Measurements from ENCODE around the gene DIPK2B. TPM values are rescaled to one million over a fixed set of nuclear protein-coding genes. Genes with fewer than 3 reads are reported as not detected.
A peak's percentile ranks its signal among the peaks of the same experiment; 100 is the strongest.

Gene DIPK2B
- 7.1 TPM for total RNA-seq

GRCh38 chrX:45200741-45201234 lies at the start of gene DIPK2B:
DIPK2B (minus strand) TSS chrX:45200876; CDS start chrX:45200826, 50 bp downstream.
- DNase-seq (ENCODE audit: low spot score), result no peak

GRCh38 chrX:45240301-45240700 lies 39.6 kb upstream of the DIPK2B start:
- DNase-seq (ENCODE audit: low spot score), result no peak

- DNase-seq (ENCODE audit: low spot score), result no peak
Measured at GRCh38 chrX:45238489-45238888, 37.8 kb upstream of the DIPK2B start.

- DNase-seq (ENCODE audit: low spot score), result no peak
Measured at GRCh38 chrX:45233531-45233930, 32.9 kb upstream of the DIPK2B start.

GRCh38 chrX:45232139-45232538 lies 31.5 kb upstream of the DIPK2B start:
- no peak for DNase-seq (ENCODE audit: low spot score)

GRCh38 chrX:45230410-45230809 lies 29.7 kb upstream of the DIPK2B start:
- DNase-seq (ENCODE audit: low spot score), result no peak

- no peak for DNase-seq (ENCODE audit: low spot score)
Measured at GRCh38 chrX:45229348-45229747, 28.7 kb upstream of the DIPK2B start.

GRCh38 chrX:45228126-45228525 lies 27.4 kb upstream of the DIPK2B start:
- no peak for DNase-seq (ENCODE audit: low spot score)

- no peak for DNase-seq (ENCODE audit: low spot score)
Measured at GRCh38 chrX:45208121-45208856, 7.6 kb upstream of the DIPK2B start.

GRCh38 chrX:45202171-45202570 lies 1.5 kb upstream of the DIPK2B start:
- DNase-seq (ENCODE audit: low spot score), result no peak

GRCh38 chrX:45198706-45199105 lies 2.0 kb downstream of the DIPK2B start:
- no peak for DNase-seq (ENCODE audit: low spot score)

- DNase-seq (ENCODE audit: low spot score), result no peak
Measured at GRCh38 chrX:45198301-45198700, 2.4 kb downstream of the DIPK2B start.

- no peak for DNase-seq (ENCODE audit: low spot score)
Measured at GRCh38 chrX:45196701-45197100, 4.0 kb downstream of the DIPK2B start.

GRCh38 chrX:45191820-45192409 lies 8.8 kb downstream of the DIPK2B start:
- DNase-seq (ENCODE audit: low spot score), result no peak

GRCh38 chrX:45191383-45191782 lies 9.3 kb downstream of the DIPK2B start:
- no peak for DNase-seq (ENCODE audit: low spot score)

GRCh38 chrX:45187731-45188130 lies 12.9 kb downstream of the DIPK2B start:
- DNase-seq (ENCODE audit: low spot score), result no peak

GRCh38 chrX:45186643-45187026 lies 14.0 kb downstream of the DIPK2B start:
- DNase-seq (ENCODE audit: low spot score), result no peak

- DNase-seq (ENCODE audit: low spot score), result no peak
Measured at GRCh38 chrX:45184211-45184610, 16.5 kb downstream of the DIPK2B start.

- no peak for DNase-seq (ENCODE audit: low spot score)
Measured at GRCh38 chrX:45172890-45173289, 27.8 kb downstream of the DIPK2B start.

GRCh38 chrX:45166781-45167180 lies 33.9 kb downstream of the DIPK2B start:
- no peak for DNase-seq (ENCODE audit: low spot score)

- no peak for DNase-seq (ENCODE audit: low spot score)
Measured at GRCh38 chrX:45165726-45166125, 35.0 kb downstream of the DIPK2B start.

- DNase-seq (ENCODE audit: low spot score), result no peak
Measured at GRCh38 chrX:45164995-45165394, 35.7 kb downstream of the DIPK2B start.

GRCh38 chrX:45164021-45164621 lies 36.6 kb downstream of the DIPK2B start:
- DNase-seq (ENCODE audit: low spot score), result peak; percentile 21
